NB4 (cell line): Measurements from ENCODE around the gene STH.

Experiments used
- DNase-seq: peaks from one replicate; pipeline ENCODE4 v3.0.0; 2010; ENCODE audit warnings: low read depth
- H3K4me3 ChIP-seq: one replicate; pipeline ENCODE4 v1.5.1; 2011; ENCODE audit warnings: mild to moderate bottlenecking, low read depth, low read length, moderate library complexity
- MYC ChIP-seq: IDR thresholded peaks from 2 replicates; pipeline ENCODE4 v1.6.1; 2011; ENCODE audit warnings: low read depth, low read length
- POLR2A ChIP-seq: IDR thresholded peaks from 2 replicates; pipeline ENCODE4 v1.6.1; 2011; ENCODE audit warnings: mild to moderate bottlenecking; ENCODE audit not compliant: insufficient read length; ENCODE audit errors: extremely low read depth
- TF ChIP-seq, protein P1 (sequence below): IDR thresholded peaks from 2 replicates; pipeline ENCODE4 v1.6.1; 2011; ENCODE audit warnings: low read depth, low read length
- TF ChIP-seq, protein P2 (sequence below): IDR thresholded peaks from one replicate; pipeline ENCODE4 v1.5.1; 2012; ENCODE audit warnings: low read depth, low read length

STH gene

DNA sequence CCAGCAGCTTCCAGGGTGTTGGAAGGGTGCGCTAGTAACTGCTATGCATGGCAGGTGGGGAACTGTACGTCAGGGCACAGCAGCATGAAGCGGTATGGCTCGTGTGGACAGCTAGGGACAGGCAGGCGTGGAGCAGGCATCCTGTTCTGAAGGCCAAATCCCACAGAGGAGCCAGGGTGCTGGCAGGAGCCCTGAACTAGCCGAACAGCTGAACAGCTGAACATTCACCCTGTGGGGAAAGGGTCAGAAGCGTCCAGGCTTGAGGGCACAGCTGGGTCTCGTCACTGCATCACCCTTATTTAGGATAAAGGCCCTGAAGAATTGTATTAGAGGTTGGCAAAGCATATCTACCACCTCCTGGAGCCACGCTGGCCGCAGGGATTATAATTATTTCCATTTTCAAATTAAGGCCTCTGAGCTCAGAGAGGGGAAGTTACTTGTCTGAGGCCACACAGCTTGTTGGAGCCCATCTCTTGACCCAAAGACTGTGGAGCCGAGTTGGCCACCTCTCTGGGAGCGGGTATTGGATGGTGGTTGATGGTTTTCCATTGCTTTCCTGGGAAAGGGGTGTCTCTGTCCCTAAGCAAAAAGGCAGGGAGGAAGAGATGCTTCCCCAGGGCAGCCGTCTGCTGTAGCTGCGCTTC lies 3.3 kb upstream of the STH start:
- no peak for TF ChIP-seq MYC
- TF ChIP-seq, protein P1, sequence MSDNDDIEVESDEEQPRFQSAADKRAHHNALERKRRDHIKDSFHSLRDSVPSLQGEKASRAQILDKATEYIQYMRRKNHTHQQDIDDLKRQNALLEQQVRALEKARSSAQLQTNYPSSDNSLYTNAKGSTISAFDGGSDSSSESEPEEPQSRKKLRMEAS: no peak

DNA sequence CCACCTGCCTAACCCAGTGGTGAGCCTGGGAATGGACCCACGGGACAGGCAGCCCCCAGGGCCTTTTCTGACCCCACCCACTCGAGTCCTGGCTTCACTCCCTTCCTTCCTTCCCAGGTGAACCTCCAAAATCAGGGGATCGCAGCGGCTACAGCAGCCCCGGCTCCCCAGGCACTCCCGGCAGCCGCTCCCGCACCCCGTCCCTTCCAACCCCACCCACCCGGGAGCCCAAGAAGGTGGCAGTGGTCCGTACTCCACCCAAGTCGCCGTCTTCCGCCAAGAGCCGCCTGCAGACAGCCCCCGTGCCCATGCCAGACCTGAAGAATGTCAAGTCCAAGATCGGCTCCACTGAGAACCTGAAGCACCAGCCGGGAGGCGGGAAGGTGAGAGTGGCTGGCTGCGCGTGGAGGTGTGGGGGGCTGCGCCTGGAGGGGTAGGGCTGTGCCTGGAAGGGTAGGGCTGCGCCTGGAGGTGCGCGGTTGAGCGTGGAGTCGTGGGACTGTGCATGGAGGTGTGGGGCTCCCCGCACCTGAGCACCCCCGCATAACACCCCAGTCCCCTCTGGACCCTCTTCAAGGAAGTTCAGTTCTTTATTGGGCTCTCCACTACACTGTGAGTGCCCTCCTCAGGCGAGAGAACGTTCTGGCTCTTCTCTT lies 2.6 kb upstream of the STH start:
- DNase-seq: no peak
- TF ChIP-seq, protein P1: no peak
- TF ChIP-seq, protein P2, sequence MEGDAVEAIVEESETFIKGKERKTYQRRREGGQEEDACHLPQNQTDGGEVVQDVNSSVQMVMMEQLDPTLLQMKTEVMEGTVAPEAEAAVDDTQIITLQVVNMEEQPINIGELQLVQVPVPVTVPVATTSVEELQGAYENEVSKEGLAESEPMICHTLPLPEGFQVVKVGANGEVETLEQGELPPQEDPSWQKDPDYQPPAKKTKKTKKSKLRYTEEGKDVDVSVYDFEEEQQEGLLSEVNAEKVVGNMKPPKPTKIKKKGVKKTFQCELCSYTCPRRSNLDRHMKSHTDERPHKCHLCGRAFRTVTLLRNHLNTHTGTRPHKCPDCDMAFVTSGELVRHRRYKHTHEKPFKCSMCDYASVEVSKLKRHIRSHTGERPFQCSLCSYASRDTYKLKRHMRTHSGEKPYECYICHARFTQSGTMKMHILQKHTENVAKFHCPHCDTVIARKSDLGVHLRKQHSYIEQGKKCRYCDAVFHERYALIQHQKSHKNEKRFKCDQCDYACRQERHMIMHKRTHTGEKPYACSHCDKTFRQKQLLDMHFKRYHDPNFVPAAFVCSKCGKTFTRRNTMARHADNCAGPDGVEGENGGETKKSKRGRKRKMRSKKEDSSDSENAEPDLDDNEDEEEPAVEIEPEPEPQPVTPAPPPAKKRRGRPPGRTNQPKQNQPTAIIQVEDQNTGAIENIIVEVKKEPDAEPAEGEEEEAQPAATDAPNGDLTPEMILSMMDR: no peak
- TF ChIP-seq POLR2A: no peak
- TF ChIP-seq MYC: no peak

More for the DNA sequence above, 3.3 kb upstream of the STH start:
- no peak for DNase-seq
- H3K4me3 ChIP-seq: no peak overlapping the region

DNA sequence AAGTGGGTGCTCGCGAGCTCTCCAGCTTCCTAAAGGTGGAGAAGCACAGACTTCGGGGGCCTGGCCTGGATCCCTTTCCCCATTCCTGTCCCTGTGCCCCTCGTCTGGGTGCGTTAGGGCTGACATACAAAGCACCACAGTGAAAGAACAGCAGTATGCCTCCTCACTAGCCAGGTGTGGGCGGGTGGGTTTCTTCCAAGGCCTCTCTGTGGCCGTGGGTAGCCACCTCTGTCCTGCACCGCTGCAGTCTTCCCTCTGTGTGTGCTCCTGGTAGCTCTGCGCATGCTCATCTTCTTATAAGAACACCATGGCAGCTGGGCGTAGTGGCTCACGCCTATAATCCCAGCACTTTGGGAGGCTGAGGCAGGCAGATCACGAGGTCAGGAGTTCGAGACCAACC lies 1.9 kb upstream of the STH start:
- no peak overlapping the region for H3K4me3 ChIP-seq
- no peak for DNase-seq
- TF ChIP-seq, protein P1: no peak
- TF ChIP-seq, protein P2: no peak
- TF ChIP-seq POLR2A: no peak
- no peak for TF ChIP-seq MYC

More for the DNA sequence above, 2.6 kb upstream of the STH start:
- H3K4me3 ChIP-seq: no peak overlapping the region

DNA sequence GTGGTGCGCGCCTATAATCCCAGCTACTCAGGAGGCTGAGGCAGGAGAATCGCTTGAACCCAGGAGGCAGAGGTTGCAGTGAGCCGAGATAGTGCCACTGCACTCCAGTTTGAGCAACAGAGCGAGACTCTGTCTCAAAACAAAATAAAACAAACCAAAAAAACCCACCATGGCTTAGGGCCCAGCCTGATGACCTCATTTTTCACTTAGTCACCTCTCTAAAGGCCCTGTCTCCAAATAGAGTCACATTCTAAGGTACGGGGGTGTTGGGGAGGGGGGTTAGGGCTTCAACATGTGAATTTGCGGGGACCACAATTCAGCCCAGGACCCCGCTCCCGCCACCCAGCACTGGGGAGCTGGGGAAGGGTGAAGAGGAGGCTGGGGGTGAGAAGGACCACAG lies 1.4 kb upstream of the STH start:
- no peak overlapping the region for H3K4me3 ChIP-seq
- no peak for DNase-seq
- TF ChIP-seq POLR2A: no peak
- TF ChIP-seq, protein P2: no peak
- TF ChIP-seq MYC: no peak
- TF ChIP-seq, protein P1: no peak

DNA sequence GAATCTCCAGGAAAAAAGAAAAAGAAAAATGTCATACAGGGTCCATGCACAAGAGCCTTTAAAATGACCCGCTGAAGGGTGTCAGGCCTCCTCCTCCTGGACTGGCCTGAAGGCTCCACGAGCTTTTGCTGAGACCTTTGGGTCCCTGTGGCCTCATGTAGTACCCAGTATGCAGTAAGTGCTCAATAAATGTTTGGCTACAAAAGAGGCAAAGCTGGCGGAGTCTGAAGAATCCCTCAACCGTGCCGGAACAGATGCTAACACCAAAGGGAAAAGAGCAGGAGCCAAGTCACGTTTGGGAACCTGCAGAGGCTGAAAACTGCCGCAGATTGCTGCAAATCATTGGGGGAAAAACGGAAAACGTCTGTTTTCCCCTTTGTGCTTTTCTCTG lies 845 bp downstream of the STH start:
- H3K4me3 ChIP-seq: no peak overlapping the region
- TF ChIP-seq POLR2A (no peak), MYC (no peak)
- TF ChIP-seq, protein P1: no peak
- TF ChIP-seq, protein P2: no peak
- no peak for DNase-seq

DNA sequence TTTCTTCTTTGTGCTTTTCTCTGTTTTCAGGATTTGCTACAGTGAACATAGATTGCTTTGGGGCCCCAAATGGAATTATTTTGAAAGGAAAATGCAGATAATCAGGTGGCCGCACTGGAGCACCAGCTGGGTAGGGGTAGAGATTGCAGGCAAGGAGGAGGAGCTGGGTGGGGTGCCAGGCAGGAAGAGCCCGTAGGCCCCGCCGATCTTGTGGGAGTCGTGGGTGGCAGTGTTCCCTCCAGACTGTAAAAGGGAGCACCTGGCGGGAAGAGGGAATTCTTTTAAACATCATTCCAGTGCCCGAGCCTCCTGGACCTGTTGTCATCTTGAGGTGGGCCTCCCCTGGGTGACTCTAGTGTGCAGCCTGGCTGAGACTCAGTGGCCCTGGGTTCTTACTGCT lies 1.2 kb downstream of the STH start:
- no peak overlapping the region for H3K4me3 ChIP-seq
- no peak for TF ChIP-seq POLR2A
- no peak for DNase-seq

DNA sequence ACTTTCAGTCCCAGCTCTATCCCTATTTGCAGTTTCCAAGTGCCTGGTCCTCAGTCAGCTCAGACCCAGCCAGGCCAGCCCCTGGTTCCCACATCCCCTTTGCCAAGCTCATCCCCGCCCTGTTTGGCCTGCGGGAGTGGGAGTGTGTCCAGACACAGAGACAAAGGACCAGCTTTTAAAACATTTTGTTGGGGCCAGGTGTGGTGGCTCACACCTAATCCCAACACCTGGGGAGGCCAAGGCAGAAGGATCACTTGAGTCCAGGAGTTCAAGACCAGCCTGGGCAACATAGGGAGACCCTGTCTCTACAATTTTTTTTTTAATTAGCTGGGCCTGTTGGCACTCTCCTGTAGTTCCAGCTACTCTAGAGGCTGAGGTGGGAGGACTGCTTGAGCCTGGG lies 1.7 kb downstream of the STH start:
- no peak overlapping the region for H3K4me3 ChIP-seq
- TF ChIP-seq, protein P1: no peak
- TF ChIP-seq POLR2A (no peak), MYC (no peak)
- TF ChIP-seq, protein P2: no peak
- DNase-seq: no peak
